Measurements from ENCODE around the gene SLC35B1.

Gene SLC35B1, protein sequence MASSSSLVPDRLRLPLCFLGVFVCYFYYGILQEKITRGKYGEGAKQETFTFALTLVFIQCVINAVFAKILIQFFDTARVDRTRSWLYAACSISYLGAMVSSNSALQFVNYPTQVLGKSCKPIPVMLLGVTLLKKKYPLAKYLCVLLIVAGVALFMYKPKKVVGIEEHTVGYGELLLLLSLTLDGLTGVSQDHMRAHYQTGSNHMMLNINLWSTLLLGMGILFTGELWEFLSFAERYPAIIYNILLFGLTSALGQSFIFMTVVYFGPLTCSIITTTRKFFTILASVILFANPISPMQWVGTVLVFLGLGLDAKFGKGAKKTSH

DNA sequence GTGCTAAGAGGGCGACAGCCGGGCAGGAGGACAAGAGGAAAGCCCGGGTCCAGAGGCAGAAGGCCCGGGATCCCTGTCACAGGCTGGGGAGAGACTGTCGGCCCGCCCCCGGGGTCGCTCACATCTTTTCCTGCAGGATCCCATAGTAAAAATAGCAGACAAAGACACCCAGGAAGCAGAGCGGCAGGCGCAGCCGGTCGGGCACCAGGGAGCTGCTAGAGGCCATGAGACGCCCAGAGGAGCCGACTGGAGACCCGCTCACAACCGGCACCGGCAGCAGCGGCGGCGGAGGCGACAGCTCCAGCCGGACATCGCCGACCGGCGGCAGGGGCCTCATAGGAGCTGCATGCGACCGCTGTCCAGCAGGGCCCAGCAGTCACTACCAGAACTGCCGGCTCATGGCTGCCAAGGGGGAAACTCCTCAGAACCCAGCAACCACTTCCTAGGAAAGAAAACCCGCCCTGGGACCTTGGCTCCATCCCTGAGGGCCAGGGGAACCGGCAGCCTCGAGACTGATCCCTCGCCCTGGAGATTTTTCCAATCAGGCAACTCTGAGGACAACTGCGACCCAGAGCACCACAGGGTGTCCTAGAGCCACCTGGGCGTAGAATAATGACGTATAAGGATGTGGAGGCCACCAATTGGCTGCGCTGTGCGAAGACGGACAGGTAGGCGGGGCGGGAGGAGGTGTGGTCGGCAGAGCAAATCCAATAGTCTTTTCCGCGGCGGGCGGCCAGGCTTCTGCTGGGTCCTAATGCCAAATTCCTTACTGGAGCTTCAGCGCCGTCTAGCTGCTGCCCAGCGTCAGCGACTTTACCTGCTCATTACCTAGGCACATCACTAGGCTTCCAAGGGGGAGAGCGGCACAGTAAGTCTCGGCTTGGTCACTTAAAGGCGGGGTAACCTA, at the start of gene SLC35B1:
SLC35B1 (minus strand) TSS at position 357 of the 907 bp plus-strand sequence; CDS start at position 226, 131 bp downstream.
- DNase-seq: peak; percentile 98

DNA sequence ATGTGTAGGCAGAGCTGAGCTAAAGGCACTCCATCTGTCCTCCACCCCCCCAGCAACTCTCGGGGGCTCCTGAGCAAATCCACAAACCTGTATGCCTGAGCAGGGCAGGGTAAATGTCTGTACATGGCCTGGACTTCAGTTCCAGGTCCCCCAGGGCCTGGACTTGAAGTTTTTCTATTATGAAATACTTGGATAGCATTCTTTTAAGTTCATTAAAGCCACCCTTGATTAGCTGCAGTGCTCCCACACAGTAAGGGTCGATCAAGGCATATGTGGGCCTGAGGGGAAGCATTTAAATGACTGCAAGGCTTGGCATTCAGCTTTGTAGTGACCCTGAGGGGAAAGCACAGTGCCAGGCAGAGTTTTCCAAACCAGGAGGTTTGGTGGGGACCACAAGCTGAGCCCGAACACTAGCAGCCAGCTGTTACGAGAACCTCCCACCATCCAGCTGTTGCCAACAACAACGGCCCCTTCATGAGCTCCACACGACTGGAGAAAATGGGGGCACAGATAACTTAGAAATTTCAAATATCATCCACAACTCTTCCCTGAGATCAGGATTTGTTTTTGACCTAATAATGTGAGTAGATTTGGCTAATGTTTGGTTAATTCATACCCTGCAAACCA, 49.5 kb upstream of the SLC35B1 start:
- no peak for DNase-seq

DNA sequence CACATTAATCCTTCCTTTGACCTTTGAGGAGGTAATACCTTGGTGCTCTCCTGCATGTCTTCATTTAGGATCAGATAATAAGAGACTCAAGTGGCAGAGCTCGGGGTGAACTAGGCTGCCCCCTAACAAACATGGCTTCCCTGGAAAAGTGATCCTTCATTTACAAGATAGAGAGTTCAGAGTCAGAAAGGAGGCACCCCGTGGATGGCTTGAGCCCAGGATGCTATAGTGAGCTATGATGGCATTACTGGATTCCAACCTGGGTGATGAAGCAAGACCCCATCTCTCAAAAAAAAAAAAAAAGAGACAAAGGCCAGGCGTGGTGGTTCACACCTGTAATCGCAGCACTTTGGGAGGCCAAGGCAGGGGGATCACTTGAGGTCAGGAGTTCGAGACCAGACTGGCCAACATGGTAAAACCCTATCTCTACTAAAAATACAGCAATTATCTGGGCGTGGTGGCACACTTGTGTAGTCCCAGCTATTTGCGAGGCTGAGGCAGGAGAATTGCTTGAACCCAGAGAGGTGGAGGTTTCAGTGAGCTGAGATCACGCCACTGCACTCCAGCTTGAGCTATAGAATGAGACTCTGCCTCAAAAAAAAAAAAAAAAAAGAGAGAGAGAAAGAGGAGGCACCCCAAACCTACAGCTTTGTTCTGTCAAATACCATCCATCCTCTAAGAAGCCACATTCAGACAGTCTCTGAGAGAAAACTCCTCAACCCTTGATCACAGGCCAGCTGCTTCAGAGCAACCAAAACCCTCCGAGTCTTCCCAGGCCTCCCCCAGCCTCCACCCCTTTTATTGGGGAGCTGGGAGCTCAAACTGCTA, 48.8 kb upstream of the SLC35B1 start:
- no peak for DNase-seq

DNA sequence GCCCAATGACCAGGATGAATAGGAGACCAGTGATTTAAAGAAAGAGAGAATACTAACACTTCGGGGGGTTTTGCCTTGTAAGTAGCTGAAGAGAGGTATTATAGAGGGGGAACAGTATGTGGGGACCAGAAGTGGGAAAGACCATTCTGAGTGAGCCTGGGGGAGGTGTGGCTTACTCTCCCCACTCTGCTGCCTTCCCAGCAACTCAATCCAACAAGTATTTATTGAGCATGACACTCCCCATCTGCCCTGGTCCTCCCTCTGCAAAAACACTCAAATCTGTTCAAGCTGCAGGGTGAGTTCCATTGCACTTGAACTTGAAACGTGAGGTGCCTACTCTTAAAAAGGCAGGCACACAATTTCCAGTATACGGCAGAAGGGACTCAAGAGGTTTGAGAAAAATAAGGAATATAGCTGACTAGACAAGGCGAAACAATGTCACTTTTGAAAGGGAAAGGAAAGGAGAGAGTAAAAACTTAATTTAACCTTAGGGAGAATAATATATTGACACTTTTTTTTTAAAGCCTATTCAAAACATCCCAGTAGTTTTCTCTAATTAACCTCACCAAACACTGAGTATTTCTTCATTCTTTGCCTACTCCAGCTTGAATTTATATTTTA, 48.0 kb upstream of the SLC35B1 start:
- no peak for DNase-seq

DNA sequence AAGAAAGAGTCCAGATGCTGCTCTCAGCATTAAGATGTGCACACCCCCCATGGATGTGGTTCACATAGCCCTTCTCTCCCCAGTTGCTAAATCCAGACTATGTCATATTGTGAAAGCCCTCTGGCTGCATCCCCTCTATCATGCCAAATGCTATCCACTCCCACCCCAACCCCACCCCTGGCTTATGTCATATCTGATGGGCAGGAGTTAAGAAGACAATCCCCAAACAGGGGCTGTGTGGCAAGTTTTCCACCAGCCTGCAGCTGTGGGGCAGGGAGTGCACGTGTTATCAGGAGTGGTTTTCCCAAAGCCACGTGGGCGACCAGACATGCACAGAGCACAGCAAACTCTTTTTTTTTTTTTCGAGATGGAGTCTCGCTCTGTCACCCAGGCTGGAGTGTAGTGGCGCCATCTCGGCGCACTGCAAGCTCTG, 46.2 kb upstream of the SLC35B1 start:
- no peak for DNase-seq

DNA sequence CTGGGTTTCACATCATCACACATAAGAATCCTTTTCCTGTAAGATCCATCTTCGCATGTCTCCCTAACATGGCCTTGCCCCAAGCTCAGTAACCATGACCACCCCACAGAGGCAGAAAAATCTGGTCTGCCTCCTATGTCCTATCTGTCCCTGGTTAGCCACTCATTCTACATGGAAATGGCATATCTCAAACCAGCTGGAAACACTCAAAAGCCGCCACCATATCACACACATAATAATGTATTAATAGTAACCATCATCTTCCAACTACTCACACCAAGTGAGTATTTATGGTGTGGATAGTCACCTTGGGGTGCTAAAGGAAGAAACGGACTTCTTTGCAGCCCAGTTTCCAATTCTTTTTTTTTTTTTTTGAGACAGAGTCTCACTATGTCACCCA, 44.7 kb upstream of the SLC35B1 start:
- no peak for DNase-seq

DNA sequence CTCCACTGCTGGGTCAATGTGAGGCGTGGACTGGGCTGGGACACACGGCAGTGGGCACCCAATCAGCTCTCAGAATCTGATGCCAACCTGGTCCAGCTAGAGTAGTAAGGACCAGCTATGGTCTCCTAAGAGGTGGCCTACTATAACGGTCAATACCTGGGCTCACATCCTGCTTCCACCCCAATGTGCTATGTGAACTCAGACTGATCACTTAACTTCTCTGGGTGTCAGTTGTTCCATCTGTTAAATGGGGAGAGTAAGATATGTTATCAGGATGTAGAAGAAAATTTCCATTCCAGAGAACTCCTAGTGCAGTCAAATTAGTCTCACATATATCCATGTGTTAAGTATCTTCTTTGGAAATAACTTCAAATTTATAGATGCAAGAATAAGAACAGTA, 42.0 kb upstream of the SLC35B1 start:
- no peak for DNase-seq

DNA sequence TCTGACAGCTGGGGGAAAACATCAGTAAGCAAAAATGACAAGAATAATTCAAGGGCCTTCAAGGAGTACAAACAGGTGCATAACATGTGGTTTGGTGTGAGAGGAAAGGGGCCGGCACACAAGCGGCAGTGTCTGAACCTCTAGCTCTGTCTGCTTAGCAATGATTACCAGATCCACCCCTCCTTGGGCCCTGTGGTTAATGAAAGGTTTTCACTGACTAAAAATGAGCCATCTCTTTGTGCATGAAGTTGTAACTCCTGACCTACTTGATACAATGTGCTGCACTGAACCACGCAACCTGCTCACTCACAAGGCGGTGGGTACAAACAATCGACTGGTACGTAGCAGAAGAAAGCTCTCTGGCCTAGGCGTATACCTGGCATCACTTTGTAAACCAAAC, 41.0 kb upstream of the SLC35B1 start:
- no peak for DNase-seq

DNA sequence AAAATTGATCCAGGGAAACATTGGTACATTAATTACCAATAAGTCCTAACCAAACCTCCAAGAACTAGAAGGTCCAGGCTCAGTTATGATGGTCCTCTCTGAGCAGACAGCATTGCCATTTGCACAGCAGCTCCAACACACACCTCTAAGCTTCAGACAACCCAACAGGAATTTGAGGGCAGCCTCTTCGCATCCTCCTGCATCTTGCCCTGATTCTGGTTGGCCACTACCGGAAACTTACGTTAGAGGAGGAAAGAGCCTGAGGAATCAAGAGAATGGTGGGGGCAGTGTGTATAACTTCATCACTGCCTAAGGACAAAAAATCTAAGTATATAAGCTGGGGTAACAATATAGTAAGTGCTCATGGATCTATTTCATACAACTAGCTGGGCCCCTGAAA, 40.5 kb upstream of the SLC35B1 start:
- no peak for DNase-seq

DNA sequence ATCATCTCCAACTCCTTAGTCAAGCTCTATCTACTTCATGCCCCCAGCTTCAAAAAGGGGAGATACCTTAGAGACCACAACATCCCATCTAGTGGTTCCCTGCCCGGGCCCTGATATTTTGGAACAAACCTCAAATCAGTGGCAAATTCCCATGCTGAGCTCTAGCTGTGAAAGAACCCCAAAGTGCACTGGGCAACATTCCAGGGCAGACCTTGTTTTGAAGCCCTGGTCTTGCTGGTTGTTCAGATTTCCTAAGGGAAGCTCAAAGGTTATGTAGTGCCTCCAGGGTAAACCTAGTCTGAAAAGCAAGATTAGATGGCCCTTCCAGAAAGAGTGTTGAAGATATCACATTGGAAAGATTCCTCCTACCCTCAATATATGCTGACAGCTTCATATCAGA, 39.9 kb upstream of the SLC35B1 start:
- DNase-seq: no peak

DNA sequence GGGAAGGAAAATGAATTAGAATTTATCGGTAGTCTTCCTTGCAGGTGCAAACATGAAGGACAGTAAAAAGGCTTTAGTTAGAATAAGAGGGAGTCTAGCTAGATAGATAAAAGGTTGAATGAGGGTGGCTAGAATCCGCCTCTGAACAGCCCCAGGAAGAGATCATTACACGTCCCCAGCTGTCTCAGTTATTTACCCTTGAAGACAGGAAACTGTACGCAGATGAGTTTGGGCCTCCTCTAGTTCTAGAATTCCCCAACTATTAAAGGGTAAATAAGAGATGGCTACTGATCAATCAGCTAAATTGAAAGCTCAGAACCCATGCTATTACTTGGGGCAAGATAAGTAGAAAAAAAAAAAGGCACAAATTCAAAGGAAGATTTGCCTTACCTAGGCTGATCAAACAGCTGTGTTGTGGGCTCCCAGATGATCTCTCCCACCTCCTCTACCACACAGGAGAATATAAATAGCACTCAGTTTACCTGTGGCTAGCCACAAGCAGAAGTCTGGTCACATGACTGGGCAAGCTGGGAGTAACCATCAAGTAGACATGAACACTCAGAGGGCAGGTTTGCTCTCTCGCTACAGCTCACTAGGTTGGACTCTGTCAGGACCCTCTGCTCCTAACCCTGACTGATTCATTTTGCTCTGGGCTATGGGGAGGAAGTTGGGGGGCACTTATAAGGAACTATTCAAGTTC, 39.2 kb upstream of the SLC35B1 start:
- DNase-seq: peak; percentile 3

DNA sequence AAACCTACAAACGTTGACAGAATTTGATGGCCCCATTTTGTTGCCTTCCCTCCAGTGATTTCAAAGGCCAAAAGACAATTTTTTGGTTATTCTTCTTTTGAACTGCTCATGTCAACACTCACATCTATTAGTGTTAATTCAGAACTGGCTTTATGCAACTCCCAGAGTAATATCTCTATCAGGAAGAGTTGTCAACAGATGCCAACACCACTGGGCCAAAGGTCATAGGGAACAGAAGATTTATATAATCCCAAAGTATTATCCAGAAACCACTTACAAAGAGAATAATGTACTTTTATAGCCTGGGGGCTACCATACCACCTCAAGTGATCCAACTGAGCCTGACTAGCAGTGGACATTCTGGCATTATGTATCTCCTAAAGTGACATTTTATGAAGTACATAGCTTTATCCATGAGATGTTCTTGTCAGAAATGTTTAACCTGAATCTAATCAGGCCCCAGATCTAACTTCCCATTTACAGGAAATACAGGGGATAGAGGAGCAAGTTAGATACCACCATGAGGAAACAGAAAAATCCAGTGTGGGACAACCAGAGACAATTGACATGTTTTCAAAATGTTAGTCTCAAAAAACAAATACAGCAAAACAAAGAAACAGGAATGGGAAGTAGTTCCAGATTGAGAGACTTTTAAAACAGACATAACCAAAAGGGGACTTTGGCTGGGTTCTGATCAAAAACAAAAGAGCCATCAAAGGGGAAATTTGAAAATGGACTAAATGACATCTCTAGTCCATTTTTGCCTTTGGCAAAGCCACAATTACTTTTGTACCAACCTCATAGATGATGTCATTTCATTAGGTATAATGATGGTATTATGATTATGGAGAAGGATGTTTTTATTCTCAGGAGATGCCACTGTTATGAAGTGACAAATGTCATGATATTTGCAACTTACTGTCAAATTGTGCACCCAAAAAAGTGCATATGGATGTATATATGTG, 37.7 kb upstream of the SLC35B1 start:
- DNase-seq: no peak

DNA sequence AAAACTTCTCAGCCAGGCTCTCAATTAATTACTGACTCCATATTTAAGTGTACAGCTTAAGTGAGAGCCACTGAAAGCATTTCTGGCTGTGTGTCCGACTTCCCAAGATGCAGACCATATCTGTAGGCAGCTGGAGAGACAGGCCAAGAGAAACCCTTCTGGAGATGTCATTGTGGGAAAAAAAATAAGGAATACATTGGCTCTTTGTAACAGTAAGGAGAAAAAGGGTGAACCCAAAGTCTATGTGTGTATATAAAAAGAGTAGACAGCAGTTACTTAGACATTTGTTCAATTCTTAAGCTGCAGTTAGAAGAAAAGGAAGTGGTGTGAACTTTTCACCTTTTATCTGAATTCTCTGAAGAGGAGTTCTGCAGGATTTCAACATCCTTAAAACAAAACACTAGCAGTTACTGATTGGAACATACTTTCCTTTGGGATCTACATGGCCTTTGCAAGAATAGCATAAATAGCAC, 34.4 kb upstream of the SLC35B1 start:
- DNase-seq: no peak

DNA sequence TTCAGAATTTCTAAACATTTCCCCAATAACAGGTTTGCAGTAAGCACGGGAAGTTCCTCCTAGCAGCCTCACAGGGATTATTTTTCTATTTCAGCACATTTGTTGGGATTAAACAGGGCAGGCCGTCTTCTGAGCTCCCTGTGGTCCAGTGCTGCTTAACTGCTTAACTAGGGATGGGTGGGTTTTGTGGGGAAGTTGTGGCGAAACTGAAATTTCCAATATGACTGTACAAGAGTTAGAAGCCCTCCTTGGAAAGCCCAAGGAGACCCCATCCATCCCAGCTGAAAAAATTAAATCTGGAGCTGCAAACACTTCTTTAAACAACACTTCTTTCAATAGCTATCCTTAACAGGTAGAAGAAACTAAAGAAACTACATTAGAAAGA, 33.9 kb upstream of the SLC35B1 start:
- no peak for DNase-seq

DNA sequence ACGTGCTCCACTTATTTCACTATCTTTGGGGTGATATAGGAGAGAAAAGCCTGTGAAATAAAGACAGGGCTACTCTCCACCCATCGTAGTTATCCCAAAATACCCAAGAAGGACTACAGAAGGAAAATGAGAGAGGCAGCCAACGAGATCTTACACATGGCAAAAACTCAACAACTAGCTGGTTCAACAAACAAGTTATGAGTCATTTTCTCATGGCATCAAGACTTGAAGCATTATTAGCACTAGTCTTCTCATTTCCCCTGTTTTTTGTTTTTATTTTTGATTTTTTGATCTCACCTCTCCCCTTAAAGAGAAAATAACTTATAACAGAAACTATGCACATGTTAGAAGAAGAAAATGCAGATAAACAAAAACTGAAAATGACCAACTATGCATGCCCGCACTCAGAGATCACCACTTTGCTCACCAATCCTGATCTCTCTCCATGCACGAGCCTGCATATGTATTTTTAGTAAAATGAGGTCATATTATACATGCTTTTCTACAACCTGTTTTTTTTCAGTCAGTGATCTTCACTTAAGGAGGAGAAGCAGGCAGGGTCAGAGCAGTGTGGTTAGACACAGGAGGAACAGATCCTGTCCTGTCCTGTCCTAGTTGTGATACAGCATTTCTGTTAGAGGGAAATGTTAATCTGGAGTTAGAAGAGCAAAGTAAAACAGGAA, 33.4 kb upstream of the SLC35B1 start:
- no peak for DNase-seq

DNA sequence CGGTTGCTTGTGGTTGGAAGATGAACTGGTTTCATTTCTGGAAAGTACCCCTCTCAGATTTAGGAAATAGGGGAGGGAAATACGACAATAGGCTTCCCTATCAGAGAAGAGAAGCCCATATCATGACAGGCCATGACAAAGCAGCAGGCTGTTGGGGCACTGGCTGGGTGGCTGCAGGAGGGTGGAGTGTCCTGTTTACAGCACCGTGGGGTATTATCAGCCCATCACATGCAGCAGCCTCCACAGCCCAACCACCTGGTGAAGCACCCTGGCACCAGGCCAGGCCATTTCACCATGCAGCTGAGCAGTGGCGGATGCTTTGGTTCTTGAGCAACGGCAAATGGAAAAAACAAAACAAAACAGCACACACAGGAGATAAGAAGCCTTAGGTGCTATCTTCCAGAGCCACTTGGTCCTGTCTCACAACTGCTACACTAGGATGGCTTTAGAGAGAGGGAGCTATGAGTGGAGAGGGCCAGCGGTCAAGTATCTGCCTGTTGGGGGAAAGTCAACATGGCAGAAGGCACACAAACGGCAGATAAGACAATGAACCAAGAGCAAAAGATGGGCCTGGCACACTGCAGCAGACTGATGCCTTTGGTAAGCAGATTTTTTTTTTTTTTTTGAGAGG, 32.0 kb upstream of the SLC35B1 start:
- peak; percentile 91 for DNase-seq

DNA sequence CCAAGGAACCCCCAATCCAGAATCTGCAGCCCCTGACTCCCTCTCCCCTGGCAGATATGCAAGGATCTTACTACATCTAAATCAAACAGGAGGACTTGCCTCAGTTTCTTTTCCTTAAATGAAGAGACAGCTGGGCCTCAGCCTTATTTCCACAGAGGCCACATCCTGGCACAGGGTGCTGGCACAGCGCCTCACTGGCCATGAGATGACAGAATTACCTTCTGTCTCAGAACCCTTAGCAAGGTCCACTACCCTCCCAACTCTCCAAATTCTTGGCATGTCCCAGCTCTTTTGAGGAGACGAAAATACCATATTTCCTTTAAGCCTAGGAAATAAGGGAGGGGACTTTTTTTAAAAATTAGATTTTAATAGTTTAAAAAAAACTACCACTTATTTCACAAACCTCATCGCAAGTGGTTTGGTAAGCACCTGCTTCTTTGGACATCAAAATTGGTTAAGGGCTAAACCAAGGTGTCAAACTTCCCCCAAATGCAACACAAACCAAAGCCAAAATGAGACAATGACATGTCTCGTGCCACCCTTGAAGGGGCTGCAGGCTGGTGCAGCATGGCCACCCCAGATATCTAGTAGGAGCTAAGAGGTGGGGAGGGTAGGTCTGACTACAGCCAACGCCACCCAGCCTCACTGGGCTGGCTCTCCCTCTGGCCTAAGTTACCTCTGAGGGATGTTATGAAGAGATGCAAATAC, 30.8 kb upstream of the SLC35B1 start:
- no peak for DNase-seq

Measured in DMS153 (cell line).